UCSD-AML1 (cell line): ENCODE data around the gene RPL15.

Source experiments
- DNase-seq: peaks from one replicate; lab custom pipeline; 2025; ENCODE audit not compliant: unreplicated experiment; lab: John Stamatoyannopoulos, UW

RPL15 gene

DNA sequence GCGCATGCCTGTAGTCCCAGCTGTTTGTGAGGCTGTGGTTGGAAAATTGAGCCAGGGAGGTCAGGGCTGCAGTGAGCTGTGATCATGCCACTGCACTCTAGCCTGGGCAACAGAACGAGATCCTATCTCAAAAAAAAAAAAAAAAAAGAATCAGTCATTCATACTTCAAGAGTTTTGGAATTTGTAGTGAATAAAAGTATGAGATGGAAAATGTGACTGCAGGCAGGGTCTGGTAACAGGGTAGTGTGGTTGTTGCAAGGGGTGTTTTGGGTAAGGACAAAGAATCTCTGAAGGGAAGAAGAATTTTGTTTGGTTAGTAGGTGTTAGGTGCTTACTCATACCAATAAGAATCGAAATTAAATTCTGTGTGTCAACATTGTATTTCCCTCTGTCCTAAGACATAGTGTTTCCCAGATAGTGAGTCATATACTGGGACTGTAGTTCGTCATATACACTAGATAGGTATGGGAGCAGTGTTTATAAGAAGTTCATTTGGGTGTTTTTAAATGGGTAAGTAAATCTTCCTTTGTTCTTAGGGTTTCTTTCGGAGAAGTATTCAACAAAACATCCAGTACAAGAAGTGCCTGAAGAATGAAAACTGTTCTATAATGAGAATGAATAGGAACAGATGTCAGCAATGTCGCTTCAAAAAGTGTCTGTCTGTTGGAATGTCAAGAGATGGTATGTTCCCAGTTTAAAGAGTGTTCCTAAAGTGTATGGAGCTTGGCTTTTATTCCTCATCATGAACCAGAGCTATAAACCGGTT, 42.4 kb downstream of the RPL15 start:
- DNase-seq: no peak

- no peak for DNase-seq
Observed at GRCh38 chr3:23960649-23961048, 43.7 kb downstream of the RPL15 start.

DNA sequence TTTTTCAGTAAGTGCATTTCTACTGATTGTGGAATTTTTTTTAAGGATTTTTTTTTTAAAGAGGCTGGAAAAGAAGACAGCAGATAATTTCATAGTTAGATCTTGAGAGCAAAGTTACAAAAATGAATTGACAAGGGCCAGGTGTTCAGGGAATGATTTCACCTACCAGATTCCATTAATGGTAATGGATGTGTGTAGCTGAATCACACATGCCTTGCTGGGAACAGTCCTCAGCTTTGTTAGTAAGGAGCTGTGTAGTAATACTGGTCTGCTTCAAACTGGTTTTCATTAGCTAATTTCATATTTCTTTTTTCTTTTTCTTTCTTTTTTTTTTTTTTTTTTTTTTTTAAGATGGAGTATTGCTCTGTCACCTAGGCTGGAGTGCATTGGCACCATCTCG, 44.1 kb downstream of the RPL15 start:
- DNase-seq: no peak

DNA sequence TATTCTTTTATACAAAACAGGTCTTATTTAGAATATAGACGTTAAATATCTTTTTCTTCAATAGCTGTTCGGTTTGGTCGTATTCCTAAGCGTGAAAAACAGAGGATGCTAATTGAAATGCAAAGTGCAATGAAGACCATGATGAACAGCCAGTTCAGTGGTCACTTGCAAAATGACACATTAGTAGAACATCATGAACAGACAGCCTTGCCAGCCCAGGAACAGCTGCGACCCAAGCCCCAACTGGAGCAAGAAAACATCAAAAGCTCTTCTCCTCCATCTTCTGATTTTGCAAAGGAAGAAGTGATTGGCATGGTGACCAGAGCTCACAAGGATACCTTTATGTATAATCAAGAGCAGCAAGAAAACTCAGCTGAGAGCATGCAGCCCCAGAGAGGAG, 45.0 kb downstream of the RPL15 start:
- DNase-seq: no peak

DNA sequence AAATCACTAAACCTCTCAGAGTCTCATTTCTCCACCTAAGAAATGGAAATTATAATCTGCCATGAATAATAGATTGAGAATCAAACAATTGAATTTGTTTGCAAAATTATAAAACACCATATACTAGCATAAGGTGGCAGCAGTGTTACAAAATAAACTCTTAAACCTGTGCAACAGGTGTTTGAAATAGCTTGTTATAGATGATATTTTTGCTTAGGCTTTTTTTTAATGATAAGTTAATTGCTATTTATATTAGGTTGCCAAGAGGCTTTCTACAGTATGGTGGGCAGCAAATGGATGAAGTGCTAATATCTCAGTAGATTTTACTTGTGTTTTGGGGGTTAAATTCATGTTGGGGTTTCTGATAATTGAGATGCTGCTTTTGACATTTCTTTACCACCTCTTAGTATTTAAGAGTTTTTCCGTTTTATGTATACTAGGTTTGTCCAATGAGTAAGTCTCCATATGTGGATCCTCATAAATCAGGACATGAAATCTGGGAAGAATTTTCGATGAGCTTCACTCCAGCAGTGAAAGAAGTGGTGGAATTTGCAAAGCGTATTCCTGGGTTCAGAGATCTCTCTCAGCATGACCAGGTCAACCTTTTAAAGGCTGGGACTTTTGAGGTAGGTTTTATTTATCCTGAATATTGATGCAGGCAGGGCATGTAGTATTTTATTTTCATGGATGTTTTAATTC, 47.8 kb downstream of the RPL15 start:
- no peak for DNase-seq

GRCh38 chr3:23966328-23966727, 49.4 kb downstream of the RPL15 start:
- DNase-seq: no peak

- DNase-seq: no peak
Observed at GRCh38 chr3:23968463-23969184, 51.7 kb downstream of the RPL15 start.

DNA sequence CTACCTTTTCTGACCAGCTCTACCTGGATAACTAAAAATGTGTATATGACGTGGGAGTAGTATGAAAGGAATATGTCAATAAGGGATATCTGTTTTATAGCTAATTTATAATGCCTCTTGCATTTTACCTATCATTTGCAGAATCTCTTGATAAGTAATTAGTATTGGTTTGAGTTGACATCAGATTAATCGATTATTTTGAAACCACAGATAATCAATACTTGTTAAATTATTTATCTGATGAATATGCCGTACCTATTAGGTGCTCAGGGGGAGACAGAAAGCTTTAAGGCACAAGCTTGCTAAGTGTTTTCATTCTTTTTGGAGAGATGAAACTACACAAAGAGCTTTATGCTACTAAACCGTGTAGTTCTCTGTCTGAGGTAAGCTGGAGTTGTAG, 52.5 kb downstream of the RPL15 start:
- no peak for DNase-seq
